ENCODE results near the gene TRIP12. TPM values are rescaled to one million over a fixed set of nuclear protein-coding genes. Genes with fewer than 3 reads are reported as not detected.

Gene TRIP12
- polyA plus RNA-seq, 1 donor from 2014 or later: 57.2 TPM

GRCh38 chr2:229728370-229728769, 193.4 kb downstream of the TRIP12 start:
- no peaks in the 10 kb centered on the region for H3K9me3 ChIP-seq (ENCODE audit: low read length)
- H3K27ac ChIP-seq (ENCODE audit: low read length): no peak overlapping the region
- no peak overlapping the region for H3K4me2 ChIP-seq (ENCODE audit: low read length)
- H3K27me3 ChIP-seq (ENCODE audit: insufficient read depth, low read depth, low read length): no peaks in the 10 kb centered on the region
- H4K20me1 ChIP-seq (ENCODE audit: insufficient read depth): no peaks in the 10 kb centered on the region
- no peaks in the 10 kb centered on the region for H3K36me3 ChIP-seq (ENCODE audit: insufficient read depth, low read length)
- no peaks in the 10 kb centered on the region for H3K9me2 ChIP-seq (ENCODE audit: insufficient read depth, low read length)
- H3K9ac ChIP-seq (ENCODE audit: low read length): no peak overlapping the region
- no peak overlapping the region for H2AFZ ChIP-seq (ENCODE audit: low read depth, low read length)
- no peaks in the 10 kb centered on the region for H3F3A ChIP-seq (ENCODE audit: insufficient read depth, low read length, poor library complexity, severe bottlenecking)
- H3K79me2 ChIP-seq (replicated peaks; ENCODE audit: insufficient read depth, low read length): no peaks in the 10 kb centered on the region
- H3K4me3 ChIP-seq (ENCODE audit: low read length): no peak overlapping the region
- TF ChIP-seq RAD21 (conservative IDR thresholded peaks at IDR 0.05) (no peak), REST (IDR thresholded peaks at IDR 0.05; ENCODE audit: borderline replicate concordance) (no peak), EP300 (conservative IDR thresholded peaks at IDR 0.05; ENCODE audit: poor library complexity, severe bottlenecking) (no peak), TAF1 (IDR thresholded peaks at IDR 0.05; ENCODE audit: low read depth) (no peak), EZH2 (IDR thresholded peaks at IDR 0.05; ENCODE audit: borderline replicate concordance, insufficient read depth, low read length, poor library complexity, severe bottlenecking) (no peak), MXI1 (conservative IDR thresholded peaks at IDR 0.05; ENCODE audit: poor library complexity, severe bottlenecking) (no peak)

GRCh38 chr2:229726643-229727042, 195.2 kb downstream of the TRIP12 start:
- Histone ChIP-seq H3K27me3 (ENCODE audit: insufficient read depth, low read depth, low read length) (no peaks in the 10 kb centered on the region), H3F3A (ENCODE audit: insufficient read depth, low read length, poor library complexity, severe bottlenecking) (no peaks in the 10 kb centered on the region), H3K79me2 (replicated peaks; ENCODE audit: insufficient read depth, low read length) (no peaks in the 10 kb centered on the region), H3K9me3 (ENCODE audit: low read length) (no peaks in the 10 kb centered on the region), H3K9me2 (ENCODE audit: insufficient read depth, low read length) (no peaks in the 10 kb centered on the region), H3K4me3 (ENCODE audit: low read length) (no peak overlapping the region), H3K9ac (ENCODE audit: low read length) (no peak overlapping the region), H3K4me2 (ENCODE audit: low read length) (no peak overlapping the region), H3K27ac (ENCODE audit: low read length) (no peak overlapping the region), H3K36me3 (ENCODE audit: insufficient read depth, low read length) (no peaks in the 10 kb centered on the region), H2AFZ (ENCODE audit: low read depth, low read length) (no peak overlapping the region), H4K20me1 (ENCODE audit: insufficient read depth) (no peaks in the 10 kb centered on the region)
- no peak for TF ChIP-seq REST (IDR thresholded peaks at IDR 0.05; ENCODE audit: borderline replicate concordance)
- no peak for TF ChIP-seq SMC3 (conservative IDR thresholded peaks at IDR 0.05; ENCODE audit: poor library complexity)
- TF ChIP-seq MXI1 (conservative IDR thresholded peaks at IDR 0.05; ENCODE audit: poor library complexity, severe bottlenecking): no peak
- no peak for TF ChIP-seq RAD21 (conservative IDR thresholded peaks at IDR 0.05)
- TF ChIP-seq CTCF (IDR thresholded peaks at IDR 0.05; ENCODE audit: poor library complexity, severe bottlenecking): no peak
- no peak for TF ChIP-seq EZH2 (IDR thresholded peaks at IDR 0.05; ENCODE audit: borderline replicate concordance, insufficient read depth, low read length, poor library complexity, severe bottlenecking)
- TF ChIP-seq EP300 (conservative IDR thresholded peaks at IDR 0.05; ENCODE audit: poor library complexity, severe bottlenecking): no peak
- TF ChIP-seq TAF1 (IDR thresholded peaks at IDR 0.05; ENCODE audit: low read depth): no peak

All from neural cell (in vitro differentiated cells).